Neural progenitor cell (in vitro differentiated cells): Measurements from ENCODE around the gene PCYOX1L. TPM values are rescaled to one million over a fixed set of nuclear protein-coding genes. Genes with fewer than 3 reads are reported as not detected.

Experiments used
- DNase-seq: peaks from one replicate; pipeline ENCODE4 v3.0.0-alpha.2; 2016; ENCODE audit warnings: low spot score
- H2AFZ ChIP-seq: fragments of 200-600 bp; sonication (generic); replicated peaks from 2 replicates; pipeline ENCODE4 v1.6.1; 2016; ENCODE audit warnings: antibody characterized with exemption
- H3F3A ChIP-seq: fragments of 200-600 bp; sonication (generic); 2 replicates; pipeline ENCODE4 v1.6.1; 2016; ENCODE audit warnings: antibody characterized with exemption, low read depth
- H3K27ac ChIP-seq: fragments of 200-600 bp; sonication (generic); 2 replicates; pipeline ENCODE4 v1.5.1; 2016; ENCODE audit warnings: mild to moderate bottlenecking
- H3K27me3 ChIP-seq: fragments of 200-600 bp; sonication (generic); 2 replicates; pipeline ENCODE4 v1.6.1; 2016; ENCODE audit warnings: mild to moderate bottlenecking, moderate library complexity
- H3K36me3 ChIP-seq: fragments of 200-600 bp; sonication (generic); 2 replicates; pipeline ENCODE4 v1.5.1; 2016
- H3K4me1 ChIP-seq: fragments of 200-600 bp; sonication (generic); 2 replicates; pipeline ENCODE4 v1.6.1; 2016; ENCODE audit warnings: mixed run types
- H3K4me2 ChIP-seq: fragments of 200-600 bp; sonication (generic); 2 replicates; pipeline ENCODE4 v1.6.1; 2016
- H3K4me3 ChIP-seq: fragments of 200-600 bp; sonication (generic); 2 replicates; pipeline ENCODE4 v1.5.1; 2016
- H3K79me2 ChIP-seq: fragments of 200-600 bp; sonication (generic); 2 replicates; pipeline ENCODE4 v1.6.1; 2016; ENCODE audit warnings: low read depth
- H3K9ac ChIP-seq: fragments of 200-600 bp; sonication (generic); 2 replicates; pipeline ENCODE4 v1.6.1; 2016
- H3K9me3 ChIP-seq: fragments of 200-600 bp; sonication (generic); 2 replicates; pipeline ENCODE4 v1.5.1; 2016; ENCODE audit warnings: low read depth
- H4K20me1 ChIP-seq: fragments of 200-600 bp; sonication (generic); 2 replicates; pipeline ENCODE4 v1.6.1; 2016; ENCODE audit warnings: low read depth
- H3K27ac Mint-ChIP-seq: 3 replicates; pipeline ENCODE4 v1.8.0; 2021; ENCODE audit warnings: mixed read lengths
- H3K27me3 Mint-ChIP-seq: 2 replicates; pipeline ENCODE4 v1.8.0; 2022; ENCODE audit warnings: low read depth, mild to moderate bottlenecking, inconsistent platforms, moderate library complexity, mixed read lengths; ENCODE audit not compliant: insufficient read depth
- H3K36me3 Mint-ChIP-seq: 3 replicates; pipeline ENCODE4 v1.8.0; 2021; ENCODE audit warnings: mixed read lengths
- H3K4me1 Mint-ChIP-seq: 3 replicates; pipeline ENCODE4 v1.8.0; 2021; ENCODE audit warnings: mixed read lengths
- H3K4me3 Mint-ChIP-seq: 3 replicates; pipeline ENCODE4 v1.8.0; 2021; ENCODE audit warnings: mild to moderate bottlenecking, moderate library complexity, mixed read lengths
- H3K9me3 Mint-ChIP-seq: 3 replicates; pipeline ENCODE4 v1.8.0; 2020; ENCODE audit warnings: mixed read lengths
- CTCF ChIP-seq: fragments of 200-600 bp; sonication (generic); IDR thresholded peaks from 2 replicates; pipeline ENCODE4 v1.5.1; 2017; ENCODE audit warnings: antibody characterized with exemption, mild to moderate bottlenecking
- EZH2 ChIP-seq: fragments of 200-600 bp; sonication (generic); IDR thresholded peaks from 2 replicates; pipeline ENCODE4 v1.6.1; 2017; ENCODE audit warnings: antibody characterized with exemption, mild to moderate bottlenecking, moderate library complexity
- EZH2phosphoT487 ChIP-seq: fragments of 200-600 bp; sonication (generic); IDR thresholded peaks from 2 replicates; pipeline ENCODE4 v1.6.1; 2017; ENCODE audit warnings: antibody characterized with exemption
- total RNA-seq: library from RNA; depleted of rRNA; stranded (reverse); fragments of >200 nt; gene quantifications from 2 replicates; pipeline ENCODE4 v1.2.3, GENCODE V29; 2015; ENCODE audit warnings: low replicate concordance

PCYOX1L gene
- total RNA-seq, 1 donor from 2014 or later, result 16.4 TPM

- Histone ChIP-seq H3K36me3 (no peaks in the 10 kb centered on the region), H3K27ac (no peak overlapping the region), H3K9me3 (no peaks in the 10 kb centered on the region), H3K27me3 (no peaks in the 10 kb centered on the region), H2AFZ (no peak overlapping the region), H3K9ac (no peak overlapping the region), H3F3A (no peaks in the 10 kb centered on the region), H3K4me1 (no peaks in the 10 kb centered on the region), H3K4me2 (no peak overlapping the region), H4K20me1 (no peaks in the 10 kb centered on the region), H3K4me3 (no peak overlapping the region), H3K79me2 (no peaks in the 10 kb centered on the region)
- Mint-ChIP-seq H3K4me3 (no peak overlapping the region), H3K27ac (no peak overlapping the region), H3K4me1 (no peaks in the 10 kb centered on the region), H3K36me3 (no peaks in the 10 kb centered on the region), H3K9me3 (no peaks in the 10 kb centered on the region), H3K27me3 (no peaks in the 10 kb centered on the region)
- DNase-seq, result no peak
- TF ChIP-seq CTCF (no peak), EZH2phosphoT487 (no peak), EZH2 (no peak)
Observed at GRCh38 chr5:149337736-149338135, 20.1 kb upstream of the PCYOX1L start.

- no peaks in the 10 kb centered on the region for H3K36me3 ChIP-seq
- no peak for TF ChIP-seq EZH2
- TF ChIP-seq EZH2phosphoT487, result no peak
- no peak for TF ChIP-seq CTCF
- H3K4me1 ChIP-seq, result no peaks in the 10 kb centered on the region
- H3K4me3 ChIP-seq, result no peak overlapping the region
- H3K79me2 ChIP-seq, result no peaks in the 10 kb centered on the region
- H3K27me3 ChIP-seq, result no peaks in the 10 kb centered on the region
- H3K9me3 ChIP-seq, result no peaks in the 10 kb centered on the region
- no peaks in the 10 kb centered on the region for H3K27me3 Mint-ChIP-seq
- H3K36me3 Mint-ChIP-seq, result no peaks in the 10 kb centered on the region
- H3K9ac ChIP-seq, result no peak overlapping the region
- H3K27ac Mint-ChIP-seq, result no peak overlapping the region
- H3F3A ChIP-seq, result no peaks in the 10 kb centered on the region
- no peak overlapping the region for H3K4me2 ChIP-seq
- DNase-seq, result no peak
- H3K9me3 Mint-ChIP-seq, result no peaks in the 10 kb centered on the region
- H2AFZ ChIP-seq, result no peak overlapping the region
- H3K27ac ChIP-seq, result no peak overlapping the region
- no peak overlapping the region for H3K4me3 Mint-ChIP-seq
- no peaks in the 10 kb centered on the region for H3K4me1 Mint-ChIP-seq
- H4K20me1 ChIP-seq, result no peaks in the 10 kb centered on the region
Observed at GRCh38 chr5:149338364-149338763, 19.5 kb upstream of the PCYOX1L start.

GRCh38 chr5:149340920-149341319, 16.9 kb upstream of the PCYOX1L start:
- H3K4me3 Mint-ChIP-seq, result no peak overlapping the region
- H3F3A ChIP-seq, result peaks cover 5% of the 10 kb centered on the region
- H3K36me3 Mint-ChIP-seq, result no peaks in the 10 kb centered on the region

More at GRCh38 chr5:149340920-149341319, 16.9 kb upstream of the PCYOX1L start:
- Histone ChIP-seq H3K79me2 (peaks cover 5% of the 10 kb centered on the region), H3K27me3 (no peaks in the 10 kb centered on the region), H2AFZ (no peak overlapping the region), H3K27ac (no peak overlapping the region), H3K9me3 (no peaks in the 10 kb centered on the region), H3K4me3 (no peak overlapping the region), H3K36me3 (no peaks in the 10 kb centered on the region), H3K9ac (no peak overlapping the region), H3K4me1 (no peaks in the 10 kb centered on the region), H4K20me1 (no peaks in the 10 kb centered on the region), H3K4me2 (no peak overlapping the region)
- DNase-seq, result no peak
- TF ChIP-seq CTCF (no peak), EZH2phosphoT487 (no peak)
- H3K4me1 Mint-ChIP-seq, result peaks cover 12% of the 10 kb centered on the region
- H3K27me3 Mint-ChIP-seq, result no peaks in the 10 kb centered on the region
- H3K9me3 Mint-ChIP-seq, result no peaks in the 10 kb centered on the region
- H3K27ac Mint-ChIP-seq, result no peak overlapping the region
